GM19324 (cell line): Measurements from ENCODE around the gene TTC12.

Experiments
- ATAC-seq: cut with Tn5 transposase; IDR thresholded peaks from one replicate; pipeline ENCODE4 v1.9.1; 2021; ENCODE audit warnings: mild to moderate bottlenecking, moderate library complexity; ENCODE audit not compliant: unreplicated experiment, low FRiP score

Gene TTC12, protein sequence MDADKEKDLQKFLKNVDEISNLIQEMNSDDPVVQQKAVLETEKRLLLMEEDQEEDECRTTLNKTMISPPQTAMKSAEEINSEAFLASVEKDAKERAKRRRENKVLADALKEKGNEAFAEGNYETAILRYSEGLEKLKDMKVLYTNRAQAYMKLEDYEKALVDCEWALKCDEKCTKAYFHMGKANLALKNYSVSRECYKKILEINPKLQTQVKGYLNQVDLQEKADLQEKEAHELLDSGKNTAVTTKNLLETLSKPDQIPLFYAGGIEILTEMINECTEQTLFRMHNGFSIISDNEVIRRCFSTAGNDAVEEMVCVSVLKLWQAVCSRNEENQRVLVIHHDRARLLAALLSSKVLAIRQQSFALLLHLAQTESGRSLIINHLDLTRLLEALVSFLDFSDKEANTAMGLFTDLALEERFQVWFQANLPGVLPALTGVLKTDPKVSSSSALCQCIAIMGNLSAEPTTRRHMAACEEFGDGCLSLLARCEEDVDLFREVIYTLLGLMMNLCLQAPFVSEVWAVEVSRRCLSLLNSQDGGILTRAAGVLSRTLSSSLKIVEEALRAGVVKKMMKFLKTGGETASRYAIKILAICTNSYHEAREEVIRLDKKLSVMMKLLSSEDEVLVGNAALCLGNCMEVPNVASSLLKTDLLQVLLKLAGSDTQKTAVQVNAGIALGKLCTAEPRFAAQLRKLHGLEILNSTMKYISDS

GRCh38 chr11:113314389-113315301 lies at the start of gene TTC12:
TSS of gene TTC12 (plus strand) at chr11:113314583. CDS start at chr11:113316258, 1,675 bp downstream.
- ATAC-seq: peak; percentile 98

GRCh38 chr11:113265362-113265761 lies 49.0 kb upstream of the TTC12 start:
- no peak for ATAC-seq

GRCh38 chr11:113267493-113267892 lies 46.9 kb upstream of the TTC12 start:
- ATAC-seq: no peak

DNA sequence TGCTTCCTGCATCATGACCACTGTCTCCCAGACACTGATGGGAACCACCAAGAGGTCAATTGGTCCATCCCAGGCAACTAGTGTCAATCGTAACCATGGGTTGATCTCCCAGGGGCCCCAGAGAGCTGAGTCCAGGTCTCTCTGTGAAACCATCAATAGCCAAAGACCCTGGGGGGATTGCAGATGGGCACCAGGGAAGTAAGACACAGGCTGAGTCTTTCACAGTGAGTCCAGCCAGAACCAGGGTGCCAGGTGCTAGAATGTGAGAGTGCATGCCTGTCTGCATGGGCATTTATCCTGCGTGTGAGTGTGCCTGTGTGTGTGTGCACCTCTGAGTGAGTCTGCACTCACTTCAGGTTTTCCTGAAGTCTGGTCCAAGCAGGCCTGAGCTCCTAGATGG lies 45.3 kb upstream of the TTC12 start:
- no peak for ATAC-seq

DNA sequence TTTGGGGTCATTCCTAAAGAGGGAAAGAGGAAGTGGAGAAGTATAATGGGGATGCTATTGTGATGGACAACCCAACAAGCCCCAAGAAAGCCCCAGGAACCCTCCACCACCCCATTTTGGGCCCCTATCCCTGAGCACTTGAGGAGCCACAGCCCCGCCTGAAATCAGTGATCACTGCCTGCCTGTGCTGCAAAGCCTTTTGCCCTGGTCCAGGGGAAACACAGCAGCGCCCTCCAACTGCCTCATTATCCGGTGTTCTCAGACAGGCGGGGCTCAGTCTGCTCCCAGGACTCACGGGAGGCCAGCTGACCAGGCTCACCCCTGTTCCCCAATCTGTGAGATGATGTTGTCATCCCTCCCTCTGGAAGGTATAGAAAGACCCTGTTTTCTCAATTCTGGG lies 44.7 kb upstream of the TTC12 start:
- ATAC-seq: no peak

- ATAC-seq: no peak
Observed at GRCh38 chr11:113270080-113270479, 44.3 kb upstream of the TTC12 start.

DNA sequence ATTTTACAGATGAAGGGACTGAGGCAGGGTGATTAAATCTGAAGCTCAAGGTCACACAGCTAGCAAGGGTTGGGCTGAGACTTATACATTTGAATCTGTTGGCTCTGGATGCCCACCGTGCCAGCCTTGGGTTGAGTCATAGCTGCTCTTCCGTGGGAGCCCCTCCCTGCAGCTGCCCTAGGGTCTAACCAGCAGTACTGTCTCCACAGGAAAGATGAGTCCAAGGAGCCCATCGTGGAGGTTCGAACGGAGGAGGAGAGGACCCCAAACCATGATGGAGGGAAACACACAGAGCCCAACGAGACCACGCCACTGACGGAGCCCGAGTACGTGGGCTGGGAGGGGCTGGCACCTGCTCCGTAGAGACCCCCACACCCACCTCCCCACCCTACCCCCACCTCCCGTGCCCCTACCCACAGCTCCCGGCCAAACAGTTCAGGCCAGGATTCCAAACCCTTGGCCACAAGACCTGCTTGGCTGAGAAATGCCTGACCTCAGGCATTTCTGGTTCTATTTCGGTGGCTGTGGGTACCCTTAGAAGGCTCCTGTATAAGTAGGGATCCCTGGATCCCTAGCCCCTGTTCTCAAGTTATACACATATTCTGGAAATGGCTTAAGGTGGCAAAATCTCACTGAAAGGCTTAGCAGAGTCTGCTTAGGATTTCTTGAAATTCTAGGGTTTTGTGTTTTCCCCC lies 42.7 kb upstream of the TTC12 start:
- ATAC-seq: no peak

GRCh38 chr11:113272281-113272680 lies 42.1 kb upstream of the TTC12 start:
- no peak for ATAC-seq

- no peak for ATAC-seq
Observed at GRCh38 chr11:113272927-113273615, 41.3 kb upstream of the TTC12 start.

DNA sequence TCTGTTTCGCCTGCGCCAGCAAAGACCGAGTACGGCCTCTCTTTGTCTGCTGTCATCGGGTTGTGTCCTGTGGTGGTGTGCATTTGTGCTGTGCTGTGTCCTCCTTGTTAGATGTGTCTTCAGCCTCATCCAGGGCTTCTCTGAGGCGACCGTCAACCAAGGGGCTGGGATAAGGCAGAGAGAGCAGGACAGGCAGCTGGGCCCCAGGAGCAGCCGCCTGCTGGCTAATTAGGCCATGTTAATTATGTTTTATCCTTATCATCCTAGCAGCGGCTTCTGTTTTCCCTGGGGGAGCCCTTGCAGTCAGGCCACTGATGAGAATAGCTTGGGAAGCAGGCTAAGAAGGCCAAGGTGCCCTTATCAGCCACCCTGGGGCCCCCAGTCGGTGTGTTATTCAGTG lies 40.7 kb upstream of the TTC12 start:
- no peak for ATAC-seq

GRCh38 chr11:113274713-113275582 lies 39.4 kb upstream of the TTC12 start:
- ATAC-seq: no peak

DNA sequence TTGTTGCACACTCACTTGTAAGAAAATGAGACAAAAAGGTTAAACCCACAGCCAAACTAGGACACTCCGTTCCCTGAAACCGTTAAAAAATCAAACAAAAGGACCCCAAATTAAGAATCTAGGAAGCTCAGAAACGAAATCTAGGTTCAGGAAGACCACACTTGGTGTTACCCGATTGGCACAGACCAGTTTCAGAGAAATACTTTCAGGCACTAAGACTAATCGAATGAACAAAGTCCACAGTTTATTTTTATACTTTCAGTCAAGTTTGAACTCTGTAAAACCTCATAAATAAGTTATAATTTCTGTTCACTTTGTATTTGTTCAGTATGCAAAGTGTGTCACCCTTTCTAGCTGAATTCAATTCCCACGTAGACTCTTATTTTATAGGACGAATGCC lies 38.8 kb upstream of the TTC12 start:
- no peak for ATAC-seq

- no peak for ATAC-seq
Observed at GRCh38 chr11:113276466-113276865, 37.9 kb upstream of the TTC12 start.

- ATAC-seq: no peak
Observed at GRCh38 chr11:113277907-113278306, 36.5 kb upstream of the TTC12 start.

DNA sequence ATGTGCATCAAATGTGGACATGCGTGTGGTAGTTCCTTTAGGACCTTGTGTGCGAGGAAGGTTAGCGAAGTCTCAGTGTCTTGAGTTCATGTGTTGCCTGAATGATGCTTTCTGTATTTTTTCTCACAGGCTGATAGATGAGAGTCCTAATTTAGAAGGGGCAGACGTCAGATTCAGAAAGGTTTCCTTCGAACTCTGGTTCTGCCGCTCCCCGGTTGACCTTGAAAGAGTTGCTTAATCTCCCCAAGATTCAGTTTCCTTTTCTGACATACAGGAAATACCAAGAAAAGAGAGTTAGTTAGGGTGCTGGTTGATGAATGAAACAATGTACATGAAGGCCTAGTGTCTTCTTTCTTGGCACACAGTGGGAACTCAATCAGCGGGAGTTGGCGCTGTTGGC lies 35.9 kb upstream of the TTC12 start:
- ATAC-seq: no peak

GRCh38 chr11:113278925-113279324 lies 35.5 kb upstream of the TTC12 start:
- no peak for ATAC-seq

GRCh38 chr11:113279591-113279990 lies 34.8 kb upstream of the TTC12 start:
- no peak for ATAC-seq

DNA sequence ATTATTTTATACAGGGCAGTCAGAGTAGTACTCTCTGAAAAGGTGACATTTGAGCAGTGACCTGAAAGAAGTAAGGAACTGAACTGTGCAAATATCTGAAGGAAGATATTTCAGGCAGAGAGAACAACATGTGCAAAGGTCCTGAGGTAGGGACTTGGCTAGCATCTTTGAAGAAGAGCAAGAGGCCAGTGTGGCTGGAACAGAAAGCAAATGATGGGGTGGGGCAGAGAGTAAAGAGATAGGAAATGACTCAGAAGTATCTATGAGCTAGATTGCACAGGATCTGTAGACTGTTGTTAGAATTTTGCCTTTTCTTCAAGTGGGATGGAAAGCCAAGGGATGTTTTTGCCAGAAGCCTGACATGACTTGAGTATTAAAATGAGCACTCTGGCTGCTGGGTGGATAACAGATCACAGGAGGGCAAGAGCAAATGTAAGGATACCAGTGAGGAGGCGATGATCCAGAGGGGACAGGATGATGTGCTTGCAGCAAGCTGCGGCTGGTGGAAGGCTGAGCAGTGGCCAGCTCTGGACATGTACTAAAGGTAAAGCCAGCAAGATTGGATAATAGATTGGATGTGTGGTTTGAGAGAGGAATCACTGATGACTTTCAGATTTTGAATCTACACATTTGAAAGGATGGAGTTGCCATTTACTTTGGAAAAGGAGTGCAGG lies 33.2 kb upstream of the TTC12 start:
- no peak for ATAC-seq
